PC-3 (cell line): ENCODE data around the gene FAM25C. TPM values are rescaled to one million over a fixed set of nuclear protein-coding genes. Genes with fewer than 3 reads are reported as not detected.
"Not testable (repeated sequence)": the region's sequence is repeated elsewhere in the genome, so short reads cannot be mapped to it uniquely, and the experiment has no call there.

Experiments
- ATAC-seq: fragments of 200-7000 bp; cut with Tn5 transposase; 2 replicates; pipeline ENCODE4 v1.9.1; 2020; ENCODE audit warnings: mild to moderate bottlenecking, moderate library complexity
- BruUV-seq: library from RNA; stranded (reverse); fragments of 400-500 nt; replicated peaks from 2 replicates; lab custom pipeline; 2021; lab: Mats Ljungman, UMichigan
- CTCF ChIA-PET: fragments of 300-600 bp; sonication (Branson Sonifier 250); formaldehyde crosslinking; loops from one replicate; lab custom pipeline; 2022; ENCODE audit warnings: antibody characterized with exemption; lab: Charles Lee
- POLR2A ChIA-PET: fragments of 300-600 bp; sonication (Branson Sonifier 250); formaldehyde crosslinking; loops from one replicate; lab custom pipeline; 2022; ENCODE audit warnings: antibody characterized with exemption; ENCODE audit not compliant: unreplicated experiment; lab: Charles Lee
- DNase-seq: peaks from one replicate; pipeline ENCODE4 v3.0.0-alpha.2; 2015
- H2AFZ ChIP-seq: fragments of 300-600 bp; sonication (generic); 2 replicates; pipeline ENCODE4 v1.6.0; 2016; ENCODE audit warnings: antibody characterized with exemption, low read length
- H3F3A ChIP-seq: fragments of 300-600 bp; sonication (generic); one replicate; pipeline ENCODE4 v1.6.0; 2017; ENCODE audit warnings: antibody characterized with exemption, low read length, control low read depth, mild to moderate bottlenecking; ENCODE audit not compliant: unreplicated experiment
- H3K27ac ChIP-seq: fragments of 300-600 bp; sonication (generic); 2 replicates; pipeline ENCODE4 v1.5.1; 2016; ENCODE audit warnings: mild to moderate bottlenecking, low read length
- H3K27me3 ChIP-seq: fragments of 300-600 bp; sonication (generic); 2 replicates; pipeline ENCODE4 v1.6.1; 2016; ENCODE audit warnings: low read length, mixed read lengths
- H3K36me3 ChIP-seq: fragments of 300-600 bp; sonication (generic); 2 replicates; pipeline ENCODE4 v1.6.1; 2016; ENCODE audit warnings: low read depth, mixed run types, low read length, mixed read lengths
- H3K4me1 ChIP-seq: fragments of 300-600 bp; sonication (generic); 2 replicates; pipeline ENCODE4 v1.5.1; 2016; ENCODE audit warnings: low read length; ENCODE audit not compliant: insufficient read depth
- H3K4me2 ChIP-seq: fragments of 300-600 bp; sonication (generic); 2 replicates; pipeline ENCODE4 v1.6.0; 2016; ENCODE audit warnings: low read length
- H3K4me3 ChIP-seq: fragments of 300-600 bp; sonication (generic); 2 replicates; pipeline ENCODE4 v1.5.1; 2016; ENCODE audit warnings: mild to moderate bottlenecking, low read length, mixed read lengths
- H3K79me2 ChIP-seq: fragments of 300-600 bp; sonication (generic); 2 replicates; pipeline ENCODE4 v1.6.1; 2017; ENCODE audit warnings: low read length, mixed read lengths
- H3K9ac ChIP-seq: fragments of 300-600 bp; sonication (generic); 2 replicates; pipeline ENCODE4 v1.6.0; 2016; ENCODE audit warnings: mild to moderate bottlenecking, low read length
- H3K9me2 ChIP-seq: fragments of 300-600 bp; sonication (generic); replicated peaks from 2 replicates; pipeline ENCODE4 v1.6.1; 2016; ENCODE audit warnings: mixed run types, low read length, mixed read lengths
- H3K9me3 ChIP-seq: fragments of 300-600 bp; sonication (generic); 2 replicates; pipeline ENCODE4 v1.6.1; 2016; ENCODE audit warnings: low read length, mixed read lengths
- H4K20me1 ChIP-seq: fragments of 300-600 bp; sonication (generic); 2 replicates; pipeline ENCODE4 v1.6.1; 2016; ENCODE audit warnings: low read length, mixed read lengths
- intact Hi-C: fragments of 100-400 bp; cut with micrococcal nuclease; formaldehyde crosslinking; loops from 2 replicates; pipeline ENCODE4 v1.9.0; 2023
- total RNA-seq: library from RNA; depleted of rRNA; stranded (reverse); fragments of >200 nt; gene quantifications from 2 replicates; pipeline ENCODE4 v1.2.3, GENCODE V29; 2014; rRNA removed

FAM25C gene
- total RNA-seq, 1 experiment from 2014 or later = not detected

GRCh38 chr10:47962785-47963184 lies 36.8 kb downstream of the FAM25C start:
- H3K4me1 ChIP-seq, POLR2A ChIA-PET, H3K27ac ChIP-seq, H3K4me2 ChIP-seq, H4K20me1 ChIP-seq, H3K4me3 ChIP-seq, H3K9me3 ChIP-seq, H2AFZ ChIP-seq, H3K79me2 ChIP-seq, CTCF ChIA-PET, BruUV-seq, H3K27me3 ChIP-seq, H3F3A ChIP-seq, DNase-seq, H3K9ac ChIP-seq, intact Hi-C loops, ATAC-seq, H3K9me2 ChIP-seq, H3K36me3 ChIP-seq: not testable (repeated sequence)

GRCh38 chr10:47960699-47961098 lies 38.9 kb downstream of the FAM25C start:
- H3K4me3 ChIP-seq, POLR2A ChIA-PET: not testable (repeated sequence)

GRCh38 chr10:47959677-47960076 lies 39.9 kb downstream of the FAM25C start:
- H3K4me2 ChIP-seq, BruUV-seq, CTCF ChIA-PET, intact Hi-C loops, H3K9me3 ChIP-seq, H3K27me3 ChIP-seq, H4K20me1 ChIP-seq, H3K4me3 ChIP-seq, H3K79me2 ChIP-seq, DNase-seq, POLR2A ChIA-PET, H3K9me2 ChIP-seq, H3K4me1 ChIP-seq, H3F3A ChIP-seq, H3K27ac ChIP-seq, H3K36me3 ChIP-seq, ATAC-seq, H2AFZ ChIP-seq, H3K9ac ChIP-seq: not testable (repeated sequence)

More at GRCh38 chr10:47960699-47961098, 38.9 kb downstream of the FAM25C start:
- H3K9ac ChIP-seq, ATAC-seq, H3K79me2 ChIP-seq, H2AFZ ChIP-seq, H3F3A ChIP-seq, H3K27ac ChIP-seq, H4K20me1 ChIP-seq, BruUV-seq, H3K4me1 ChIP-seq, H3K27me3 ChIP-seq, H3K9me2 ChIP-seq, CTCF ChIA-PET, H3K9me3 ChIP-seq, H3K36me3 ChIP-seq, intact Hi-C loops, DNase-seq, H3K4me2 ChIP-seq: not testable (repeated sequence)

- H2AFZ ChIP-seq, H3F3A ChIP-seq, H3K9ac ChIP-seq, H3K36me3 ChIP-seq, DNase-seq, CTCF ChIA-PET, POLR2A ChIA-PET, H3K27ac ChIP-seq, H3K9me3 ChIP-seq, H3K27me3 ChIP-seq, intact Hi-C loops, H4K20me1 ChIP-seq, BruUV-seq, H3K4me3 ChIP-seq, H3K4me1 ChIP-seq, H3K9me2 ChIP-seq, H3K79me2 ChIP-seq, H3K4me2 ChIP-seq, ATAC-seq: not testable (repeated sequence)
Measured at GRCh38 chr10:47957158-47957557, 42.4 kb downstream of the FAM25C start.

GRCh38 chr10:47947424-47947823 lies 52.2 kb downstream of the FAM25C start:
- H3K4me3 ChIP-seq, H3K27ac ChIP-seq, H3K9me3 ChIP-seq, POLR2A ChIA-PET, DNase-seq, H2AFZ ChIP-seq, H3F3A ChIP-seq, H3K36me3 ChIP-seq, BruUV-seq, H3K4me2 ChIP-seq, H3K27me3 ChIP-seq, H3K9ac ChIP-seq, H3K9me2 ChIP-seq, CTCF ChIA-PET, H3K4me1 ChIP-seq, H4K20me1 ChIP-seq, H3K79me2 ChIP-seq, ATAC-seq, intact Hi-C loops: not testable (repeated sequence)

Other genes starting within 250 kb of the FAM25C start
- gene SYT15B, start 236.2 kb downstream of the FAM25C start, total RNA-seq = 0.06 TPM in 1 of 2 replicates, not detected in the other
- gene NPY4R2, start 81.1 kb downstream of the FAM25C start, total RNA-seq = not detected in 2 replicates